ENCODE measurements around the gene MAP7D1.
"Not testable (repeated sequence)": the region's sequence is repeated elsewhere in the genome, so short reads cannot be mapped to it uniquely, and the experiment has no call there.

- TF ChIP-seq, protein P1, sequence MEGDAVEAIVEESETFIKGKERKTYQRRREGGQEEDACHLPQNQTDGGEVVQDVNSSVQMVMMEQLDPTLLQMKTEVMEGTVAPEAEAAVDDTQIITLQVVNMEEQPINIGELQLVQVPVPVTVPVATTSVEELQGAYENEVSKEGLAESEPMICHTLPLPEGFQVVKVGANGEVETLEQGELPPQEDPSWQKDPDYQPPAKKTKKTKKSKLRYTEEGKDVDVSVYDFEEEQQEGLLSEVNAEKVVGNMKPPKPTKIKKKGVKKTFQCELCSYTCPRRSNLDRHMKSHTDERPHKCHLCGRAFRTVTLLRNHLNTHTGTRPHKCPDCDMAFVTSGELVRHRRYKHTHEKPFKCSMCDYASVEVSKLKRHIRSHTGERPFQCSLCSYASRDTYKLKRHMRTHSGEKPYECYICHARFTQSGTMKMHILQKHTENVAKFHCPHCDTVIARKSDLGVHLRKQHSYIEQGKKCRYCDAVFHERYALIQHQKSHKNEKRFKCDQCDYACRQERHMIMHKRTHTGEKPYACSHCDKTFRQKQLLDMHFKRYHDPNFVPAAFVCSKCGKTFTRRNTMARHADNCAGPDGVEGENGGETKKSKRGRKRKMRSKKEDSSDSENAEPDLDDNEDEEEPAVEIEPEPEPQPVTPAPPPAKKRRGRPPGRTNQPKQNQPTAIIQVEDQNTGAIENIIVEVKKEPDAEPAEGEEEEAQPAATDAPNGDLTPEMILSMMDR (IDR thresholded peaks at IDR 0.05), result not testable (repeated sequence)
- not testable (repeated sequence) for TF ChIP-seq POLR2A (IDR thresholded peaks at IDR 0.05)
Observed at GRCh38 chr1:36221901-36222300, 65.9 kb downstream of the MAP7D1 start.

Measured in gastroesophageal sphincter (tissue), 3 donors.